RWPE2 (cell line): ENCODE data around the gene C13orf42.

Experiments
- ATAC-seq: fragments of 200-7000 bp; cut with Tn5 transposase; 3 replicates; pipeline ENCODE4 v1.9.1; 2021; ENCODE audit warnings: low read depth
- DNase-seq: peaks from one replicate; pipeline ENCODE4 v3.0.0-alpha.2; 2020; ENCODE audit warnings: low spot score
- H3K27ac ChIP-seq: fragments of 450-650 bp; 2 replicates; pipeline ENCODE4 v1.5.1; 2017; ENCODE audit warnings: mild to moderate bottlenecking; ENCODE audit not compliant: poor library complexity, severe bottlenecking
- H3K27me3 ChIP-seq: fragments of 250-450 bp; sonication (Bioruptor Pico); 2 replicates; pipeline ENCODE4 v1.5.1; 2021; ENCODE audit warnings: mild to moderate bottlenecking, moderate library complexity; ENCODE audit not compliant: insufficient read depth, poor library complexity, severe bottlenecking
- H3K36me3 ChIP-seq: fragments of 250-450 bp; sonication (Bioruptor Pico); 2 replicates; pipeline ENCODE4 v1.5.1; 2020; ENCODE audit warnings: low read depth, mild to moderate bottlenecking, moderate library complexity
- H3K4me1 ChIP-seq: fragments of 250-450 bp; sonication (Bioruptor Pico); 2 replicates; pipeline ENCODE4 v1.5.1; 2021; ENCODE audit warnings: mild to moderate bottlenecking, moderate library complexity; ENCODE audit not compliant: insufficient read depth, poor library complexity, severe bottlenecking
- H3K4me3 ChIP-seq: fragments of 250-450 bp; sonication (Bioruptor Pico); 2 replicates; pipeline ENCODE4 v1.5.1; 2021; ENCODE audit warnings: mild to moderate bottlenecking, moderate library complexity; ENCODE audit not compliant: severe bottlenecking
- H3K9me3 ChIP-seq: fragments of 250-450 bp; sonication (Bioruptor Pico); 2 replicates; pipeline ENCODE4 v1.5.1; 2021; ENCODE audit warnings: mild to moderate bottlenecking, moderate library complexity; ENCODE audit not compliant: severe bottlenecking
- CTCF ChIP-seq: fragments of 450-650 bp; IDR thresholded peaks from one replicate; pipeline ENCODE4 v1.5.1; 2017; ENCODE audit warnings: mild to moderate bottlenecking, moderate library complexity; ENCODE audit not compliant: poor library complexity, severe bottlenecking

The C13orf42 gene

GRCh38 chr13:51148952-51149573, 38.0 kb upstream of the C13orf42 start:
- Histone ChIP-seq H3K27ac (no peak overlapping the region), H3K4me3 (no peak overlapping the region), H3K9me3 (no peaks in the 10 kb centered on the region), H3K27me3 (peaks cover 5% of the 10 kb centered on the region), H3K4me1 (no peaks in the 10 kb centered on the region), H3K36me3 (no peaks in the 10 kb centered on the region)
- ATAC-seq (no peak), DNase-seq (no peak)
- TF ChIP-seq CTCF: peak; percentile 66

GRCh38 chr13:51148223-51148951, 37.3 kb upstream of the C13orf42 start:
- no peak for DNase-seq
- Histone ChIP-seq H3K9me3 (no peaks in the 10 kb centered on the region), H3K4me3 (no peak overlapping the region), H3K27me3 (peaks cover 5% of the 10 kb centered on the region), H3K36me3 (no peaks in the 10 kb centered on the region), H3K27ac (no peak overlapping the region), H3K4me1 (no peaks in the 10 kb centered on the region)
- ATAC-seq: no peak
- TF ChIP-seq CTCF: no peak

- H3K4me1 ChIP-seq: no peaks in the 10 kb centered on the region
- no peak for TF ChIP-seq CTCF
- no peak overlapping the region for H3K4me3 ChIP-seq
- DNase-seq (no peak), ATAC-seq (no peak)
- peaks cover 10% of the 10 kb centered on the region for H3K27me3 ChIP-seq
- no peaks in the 10 kb centered on the region for H3K36me3 ChIP-seq
- H3K9me3 ChIP-seq: no peaks in the 10 kb centered on the region
- H3K27ac ChIP-seq: no peak overlapping the region
Measured at GRCh38 chr13:51147732-51148131, 36.7 kb upstream of the C13orf42 start.

- peaks cover 10% of the 10 kb centered on the region for H3K27me3 ChIP-seq
- no peaks in the 10 kb centered on the region for H3K9me3 ChIP-seq
- no peak for ATAC-seq
- no peaks in the 10 kb centered on the region for H3K36me3 ChIP-seq
- no peak overlapping the region for H3K4me3 ChIP-seq
- H3K4me1 ChIP-seq: no peaks in the 10 kb centered on the region
- no peak overlapping the region for H3K27ac ChIP-seq
- DNase-seq: no peak
- TF ChIP-seq CTCF: no peak
Measured at GRCh38 chr13:51146667-51147066, 35.6 kb upstream of the C13orf42 start.

GRCh38 chr13:51137250-51137649, 26.2 kb upstream of the C13orf42 start:
- DNase-seq (no peak), ATAC-seq (no peak)
- Histone ChIP-seq H3K36me3 (no peaks in the 10 kb centered on the region), H3K9me3 (no peaks in the 10 kb centered on the region), H3K27ac (no peak overlapping the region), H3K27me3 (no peaks in the 10 kb centered on the region), H3K4me1 (no peaks in the 10 kb centered on the region), H3K4me3 (no peak overlapping the region)
- no peak for TF ChIP-seq CTCF
